CD4-positive, alpha-beta memory T cell (primary cell): ENCODE results near the gene KCNQ1. TPM values are rescaled to one million over a fixed set of nuclear protein-coding genes. Genes with fewer than 3 reads are reported as not detected.
A peak's percentile ranks its signal among the peaks of the same experiment; 100 is the strongest.

Experiments
- CTCF ChIA-PET: fragments of 350-600 bp; sonication (Branson Sonifier 250); formaldehyde crosslinking; loops from one replicate; lab custom pipeline; 2021; ENCODE audit warnings: inconsistent platforms; ENCODE audit not compliant: partially characterized antibody; lab: Charles Lee
- POLR2A ChIA-PET: fragments of 350-600 bp; sonication (Branson Sonifier 250); formaldehyde crosslinking; loops from one replicate; lab custom pipeline; 2021; ENCODE audit not compliant: partially characterized antibody; lab: Charles Lee
- DNase-seq, 5 donors: peaks; one replicate each; pipeline versions ENCODE4 v3.0.0 to v3.0.0-alpha.2; 2020 to 2022; ENCODE audit warnings: mixed read lengths in 1 of 5
- H3K27ac ChIP-seq: one replicate; pipeline ENCODE4 v1.7.0; 2013; ENCODE audit warnings: low read depth, low read length
- H3K27me3 ChIP-seq: 2 replicates; pipeline ENCODE4 v1.7.0; 2013; ENCODE audit warnings: mild to moderate bottlenecking, low read length, moderate library complexity; ENCODE audit not compliant: insufficient read depth
- H3K36me3 ChIP-seq: 2 replicates; pipeline ENCODE4 v1.7.0; 2013; ENCODE audit warnings: mild to moderate bottlenecking, low read length, moderate library complexity; ENCODE audit not compliant: insufficient read depth
- H3K4me1 ChIP-seq: 2 replicates; pipeline ENCODE4 v1.7.0; 2013; ENCODE audit warnings: mild to moderate bottlenecking, low read length, moderate library complexity; ENCODE audit not compliant: insufficient read depth
- H3K4me3 ChIP-seq, 2 donors: one replicate each; pipeline ENCODE4 v1.7.0; 2013; ENCODE audit warnings: low read length in 2 of 2, mild to moderate bottlenecking in 1 of 2
- H3K9me3 ChIP-seq, 2 donors: one replicate each; pipeline ENCODE4 v1.7.0; 2013; ENCODE audit warnings: low read length in 2 of 2, control low read depth in 1 of 2; ENCODE audit not compliant: control insufficient read depth in 1 of 2
- H3K27ac Mint-ChIP-seq, 7 donors: one replicate each; pipeline ENCODE4 v1.8.0; 2020 to 2021; ENCODE audit warnings: mixed read lengths in 7 of 7, mild to moderate bottlenecking in 6 of 7, inconsistent platforms in 3 of 7, moderate library complexity in 3 of 7
- H3K27me3 Mint-ChIP-seq, 2 donors: one replicate each; pipeline ENCODE4 v1.8.0; 2020 to 2021; ENCODE audit warnings: mixed read lengths in 2 of 2
- H3K36me3 Mint-ChIP-seq, 2 donors: one replicate each; pipeline ENCODE4 v1.8.0; 2020 to 2021; ENCODE audit warnings: mixed read lengths in 2 of 2, inconsistent platforms in 1 of 2, mild to moderate bottlenecking in 1 of 2
- H3K4me1 Mint-ChIP-seq, 4 donors: one replicate each; pipeline ENCODE4 v1.8.0; 2020 to 2021; ENCODE audit warnings: mixed read lengths in 4 of 4, mild to moderate bottlenecking in 1 of 4
- H3K4me3 Mint-ChIP-seq, 8 donors: one replicate each; pipeline ENCODE4 v1.8.0; 2020 to 2021; ENCODE audit warnings: mixed read lengths in 8 of 8, mild to moderate bottlenecking in 7 of 8, moderate library complexity in 6 of 8, inconsistent platforms in 3 of 8
- H3K9me3 Mint-ChIP-seq, 8 donors: one replicate each; pipeline ENCODE4 v1.8.0; 2020 to 2021; ENCODE audit warnings: mixed read lengths in 8 of 8, mild to moderate bottlenecking in 5 of 8, inconsistent platforms in 3 of 8, moderate library complexity in 1 of 8
- intact Hi-C: fragments of 100-400 bp; cut with micrococcal nuclease; formaldehyde crosslinking; loops from one replicate; pipeline ENCODE4 v1.15.1; 2023
- polyA plus RNA-seq, 2 donors: library from polyadenylated mRNA; unstranded; fragments of 300-500 nt; fragmentation: Illumina TruSeq; gene quantifications; one replicate each; pipeline ENCODE4 v1.2.3, GENCODE V29; 2021
- total RNA-seq, 2 experiments: library from RNA; stranded (reverse); gene quantifications; one replicate each; pipeline ENCODE4 v1.2.3, GENCODE V29; 2021

The KCNQ1 gene
- total and polyA plus RNA-seq, 4 experiments from 2014 or later: 5.4 to 21.7 (median 21.5) TPM

DNA sequence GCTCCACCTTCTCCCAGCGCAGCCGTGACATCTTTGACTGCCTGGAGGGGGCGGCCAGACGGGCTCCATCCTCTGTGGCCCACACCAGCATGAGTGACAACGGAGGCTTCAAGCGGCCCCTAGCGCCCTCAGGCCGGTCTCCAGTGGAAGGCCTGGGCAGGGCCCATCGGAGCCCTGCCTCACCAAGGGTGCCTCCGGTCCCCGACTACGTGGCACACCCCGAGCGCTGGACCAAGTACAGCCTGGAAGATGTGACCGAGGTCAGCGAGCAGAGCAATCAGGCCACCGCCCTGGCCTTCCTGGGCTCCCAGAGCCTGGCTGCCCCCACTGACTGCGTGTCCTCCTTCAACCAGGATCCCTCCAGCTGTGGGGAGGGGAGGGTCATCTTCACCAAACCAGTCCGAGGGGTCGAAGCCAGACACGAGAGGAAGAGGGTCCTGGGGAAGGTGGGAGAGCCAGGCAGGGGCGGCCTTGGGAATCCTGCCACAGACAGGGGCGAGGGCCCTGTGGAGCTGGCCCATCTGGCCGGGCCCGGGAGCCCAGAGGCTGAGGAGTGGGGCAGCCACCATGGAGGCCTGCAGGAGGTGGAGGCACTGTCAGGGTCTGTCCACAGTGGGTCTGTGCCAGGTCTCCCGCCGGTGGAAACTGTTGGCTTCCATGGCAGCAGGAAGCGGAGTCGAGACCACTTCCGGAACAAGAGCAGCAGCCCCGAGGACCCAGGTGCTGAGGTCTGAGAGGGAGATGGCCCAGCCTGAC lies 41.7 kb upstream of the KCNQ1 start:
- Histone ChIP-seq H3K27ac (no peak overlapping the region), H3K36me3 (peaks cover 15% of the 10 kb centered on the region), H3K4me3 (no peak overlapping the region), H3K9me3 (no peaks in the 10 kb centered on the region), H3K27me3 (no peaks in the 10 kb centered on the region), H3K4me1 (peaks cover 24% of the 10 kb centered on the region)
- ChIA-PET CTCF (no interaction called here), POLR2A (interaction anchor here (0.5 to 3.0 kb wide), 3 partner anchors 51 to 98 kb away, joined by 3 to 9 read pairs (median 5); no protein-coding TSS in a partner anchor)
- intact Hi-C loops: no loop called here
- Mint-ChIP-seq H3K27ac (no peak overlapping the region), H3K27me3 (peaks cover 0 to 3% of the 10 kb centered on the region in 2 donors), H3K9me3 (peaks cover 0 to 4% (median 0%) of the 10 kb centered on the region in 8 donors), H3K4me1 (peaks cover 6 to 31% (median 17%) of the 10 kb centered on the region in 4 donors), H3K4me3 (peak overlapping the region in 7 of 8 donors; percentile 24 to 96 (median 43)), H3K36me3 (peaks cover 0 to 20% of the 10 kb centered on the region in 2 donors)
- DNase-seq: no peak

DNA sequence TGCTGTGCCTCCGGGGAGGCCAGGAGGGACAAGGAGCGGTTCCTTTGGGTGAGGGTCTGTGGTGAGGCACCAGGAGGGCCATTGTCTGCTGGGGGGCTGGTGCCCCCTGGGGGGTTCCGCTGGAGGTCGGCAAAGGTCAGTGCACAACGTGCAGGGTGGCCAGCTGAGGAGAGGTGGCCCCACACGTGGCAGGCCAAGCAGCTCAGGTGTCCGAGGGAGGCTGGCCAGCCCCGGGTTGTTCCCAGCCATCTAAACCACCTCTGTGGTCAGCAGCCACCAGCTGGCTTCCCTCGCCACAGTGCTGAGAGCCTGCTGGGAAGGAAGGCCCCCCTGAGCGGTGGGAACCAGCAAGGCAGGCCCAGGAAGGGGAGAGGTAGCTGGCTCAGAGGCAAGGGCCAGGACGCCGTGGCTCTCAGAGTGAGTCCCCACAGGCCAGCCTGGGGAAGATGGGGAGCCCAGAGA lies 40.0 kb upstream of the KCNQ1 start:
- H3K9me3 Mint-ChIP-seq: peaks cover 0 to 4% (median 0%) of the 10 kb centered on the region in 8 donors
- intact Hi-C loops: no loop called here

DNA sequence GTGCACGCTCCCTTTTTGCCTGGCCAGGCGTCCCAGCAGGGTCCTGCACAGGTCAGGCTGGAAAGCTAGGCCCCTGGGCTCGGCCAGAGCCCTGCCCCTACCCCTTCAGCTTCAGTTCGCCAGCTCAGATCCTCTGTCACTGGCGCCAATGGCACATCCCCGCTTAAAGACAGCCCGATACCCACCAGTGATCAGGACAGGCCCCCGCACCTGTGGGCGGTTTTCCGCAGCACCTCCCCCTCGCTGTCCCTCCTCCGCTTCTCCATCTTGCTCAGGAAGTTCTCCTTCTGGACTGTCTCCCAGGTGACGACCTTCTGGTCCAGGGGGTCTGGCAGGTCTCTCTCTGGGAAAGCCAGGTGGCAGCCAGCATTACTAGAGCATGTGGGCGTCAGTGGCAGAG lies 38.4 kb upstream of the KCNQ1 start:
- no peaks in the 10 kb centered on the region for H3K27me3 Mint-ChIP-seq
- Histone ChIP-seq H3K27me3 (no peaks in the 10 kb centered on the region), H3K4me1 (peaks cover 10% of the 10 kb centered on the region), H3K27ac (no peak overlapping the region), H3K9me3 (no peaks in the 10 kb centered on the region), H3K36me3 (peaks cover 15% of the 10 kb centered on the region), H3K4me3 (no peak overlapping the region)
- DNase-seq: no peak
- H3K27ac Mint-ChIP-seq: no peak overlapping the region
- peaks cover 1 to 12% (median 8%) of the 10 kb centered on the region in 4 donors for H3K4me1 Mint-ChIP-seq
- H3K4me3 Mint-ChIP-seq: peak overlapping the region in 1 of 8 donors; percentile 30
- intact Hi-C loops: no loop called here
- CTCF ChIA-PET: interaction anchor here (1.3 kb wide), 1 partner anchor 125 kb away, joined by 3 read pairs; no protein-coding TSS in a partner anchor
- no peaks in the 10 kb centered on the region for H3K9me3 Mint-ChIP-seq
- H3K36me3 Mint-ChIP-seq: peaks cover 0 to 13% of the 10 kb centered on the region in 2 donors
- POLR2A ChIA-PET: no interaction called here

More for the DNA sequence above, 40.0 kb upstream of the KCNQ1 start:
- H3K4me3 Mint-ChIP-seq: no peak overlapping the region
- ChIA-PET POLR2A (interaction anchor here (3.0 kb wide), 1 partner anchor 100 kb away, joined by 9 read pairs; no protein-coding TSS in a partner anchor), CTCF (no interaction called here)
- Histone ChIP-seq H3K9me3 (no peaks in the 10 kb centered on the region), H3K4me1 (peaks cover 15% of the 10 kb centered on the region), H3K27ac (no peak overlapping the region), H3K4me3 (no peak overlapping the region), H3K36me3 (peaks cover 15% of the 10 kb centered on the region), H3K27me3 (no peaks in the 10 kb centered on the region)
- DNase-seq: no peak
- peaks cover 0 to 3% of the 10 kb centered on the region in 2 donors for H3K27me3 Mint-ChIP-seq
- H3K36me3 Mint-ChIP-seq: peaks cover 0 to 20% of the 10 kb centered on the region in 2 donors
- peaks cover 3 to 24% (median 17%) of the 10 kb centered on the region in 4 donors for H3K4me1 Mint-ChIP-seq
- H3K27ac Mint-ChIP-seq: peak overlapping the region in 2 of 7 donors; percentile 11 to 70

DNA sequence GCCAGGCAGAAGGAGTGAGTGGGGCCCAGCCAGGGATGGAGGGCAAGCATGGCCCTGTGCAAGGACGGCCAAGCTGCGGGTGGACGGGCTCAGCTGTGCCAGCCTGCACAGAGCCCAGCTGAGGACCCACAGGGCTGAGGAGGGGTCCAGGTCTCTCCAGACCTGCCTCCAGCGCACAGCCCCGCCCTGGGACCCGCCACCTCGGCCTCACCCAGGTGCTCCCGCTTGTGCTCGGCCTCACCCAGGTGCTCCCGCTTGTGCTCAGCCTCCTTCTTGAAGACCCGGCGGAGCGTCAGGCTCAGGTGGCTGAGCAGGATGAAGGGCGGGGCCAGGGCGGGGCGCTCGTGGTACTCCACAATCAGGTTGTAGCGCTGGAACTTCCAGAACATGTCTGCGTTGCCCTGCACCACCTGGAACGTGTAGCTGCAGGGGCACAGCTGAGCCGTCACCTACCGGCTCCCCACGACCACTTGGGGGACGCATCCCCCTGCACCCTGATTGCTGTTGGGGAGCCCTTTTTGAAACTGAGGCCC lies 37.9 kb upstream of the KCNQ1 start:
- intact Hi-C loops: no loop called here
- Mint-ChIP-seq H3K27me3 (no peaks in the 10 kb centered on the region), H3K27ac (no peak overlapping the region), H3K9me3 (no peaks in the 10 kb centered on the region), H3K4me1 (peaks cover 1 to 8% (median 6%) of the 10 kb centered on the region in 4 donors), H3K4me3 (no peak overlapping the region), H3K36me3 (peaks cover 0 to 11% of the 10 kb centered on the region in 2 donors)
- CTCF ChIA-PET: no interaction called here
- Histone ChIP-seq H3K4me1 (peaks cover 5% of the 10 kb centered on the region), H3K9me3 (no peaks in the 10 kb centered on the region), H3K27me3 (no peaks in the 10 kb centered on the region), H3K27ac (no peak overlapping the region), H3K36me3 (peaks cover 15% of the 10 kb centered on the region), H3K4me3 (no peak overlapping the region)
- DNase-seq: no peak
- POLR2A ChIA-PET: no interaction called here

DNA sequence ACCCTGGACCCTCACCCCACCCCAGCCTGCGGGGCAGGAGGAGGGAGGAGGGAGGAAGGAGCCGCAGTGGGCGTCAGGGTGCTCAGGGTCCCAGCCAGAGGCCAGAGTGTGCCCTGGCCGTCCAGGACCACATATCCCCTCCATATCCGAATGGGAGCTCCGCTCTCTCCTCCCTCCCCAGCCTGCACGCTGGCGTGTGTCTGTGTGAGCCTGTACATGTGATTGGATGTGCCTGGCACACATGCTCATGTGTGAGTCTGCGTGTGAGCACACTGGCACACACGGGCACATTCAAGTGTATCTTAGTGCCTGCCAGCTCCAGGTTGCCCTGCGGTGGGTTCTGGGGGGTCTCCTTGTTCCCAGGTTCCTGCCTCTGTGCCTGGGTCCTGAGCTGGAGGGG lies 36.1 kb upstream of the KCNQ1 start:
- no peaks in the 10 kb centered on the region for H3K4me1 Mint-ChIP-seq
- intact Hi-C loops: no loop called here
- peaks cover 3% of the 10 kb centered on the region for H3K36me3 ChIP-seq
- H3K4me3 Mint-ChIP-seq: no peak overlapping the region
- no peak overlapping the region for H3K4me3 ChIP-seq
- H3K27ac ChIP-seq: no peak overlapping the region
- H3K27me3 Mint-ChIP-seq: no peaks in the 10 kb centered on the region
- H3K27ac Mint-ChIP-seq: no peak overlapping the region
- no peaks in the 10 kb centered on the region for H3K9me3 Mint-ChIP-seq
- H3K27me3 ChIP-seq: no peaks in the 10 kb centered on the region
- POLR2A ChIA-PET: interaction anchor here (2.0 kb wide), 1 partner anchor 8 kb away, joined by 7 read pairs; the partner anchor contains the start of gene TSSC4
- no peaks in the 10 kb centered on the region for H3K9me3 ChIP-seq
- DNase-seq: no peak
- H3K4me1 ChIP-seq: no peaks in the 10 kb centered on the region
- CTCF ChIA-PET: interaction anchor here (0.9 to 2.2 kb wide), 2 partner anchors 11 to 103 kb away, joined by 3 to 10 read pairs; no protein-coding TSS in a partner anchor
- H3K36me3 Mint-ChIP-seq: peaks cover 0 to 5% of the 10 kb centered on the region in 2 donors

DNA sequence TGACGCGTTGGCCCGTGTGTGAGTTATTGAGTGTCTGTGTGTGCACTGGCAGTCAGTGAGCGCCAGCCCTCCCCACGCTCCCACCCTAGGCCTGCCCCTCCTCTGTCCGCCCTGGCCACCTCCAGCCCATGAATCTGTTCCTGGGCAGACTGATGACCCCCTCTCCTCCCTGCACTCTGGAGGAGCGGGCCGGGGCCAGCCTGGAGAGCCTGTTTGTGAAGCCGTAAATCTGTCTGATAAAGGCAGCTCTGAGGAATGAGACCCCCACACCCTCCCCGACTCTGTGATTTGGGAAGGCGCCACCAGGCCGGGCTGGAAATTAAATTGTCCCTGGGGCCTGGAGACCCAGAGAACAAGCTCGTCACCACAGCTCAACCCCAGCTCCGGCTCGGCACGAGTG lies 35.7 kb upstream of the KCNQ1 start:
- Histone ChIP-seq H3K4me3 (no peak overlapping the region), H3K27me3 (no peaks in the 10 kb centered on the region), H3K4me1 (no peaks in the 10 kb centered on the region), H3K9me3 (no peaks in the 10 kb centered on the region), H3K27ac (no peak overlapping the region), H3K36me3 (no peaks in the 10 kb centered on the region)
- Mint-ChIP-seq H3K27me3 (no peaks in the 10 kb centered on the region), H3K36me3 (peaks cover 0 to 2% of the 10 kb centered on the region in 2 donors), H3K9me3 (no peaks in the 10 kb centered on the region), H3K4me1 (no peaks in the 10 kb centered on the region), H3K4me3 (no peak overlapping the region), H3K27ac (no peak overlapping the region)
- intact Hi-C loops: no loop called here
- ChIA-PET POLR2A (interaction anchor here (2.0 kb wide), 1 partner anchor 9 kb away, joined by 7 read pairs; the partner anchor contains the start of gene TSSC4), CTCF (interaction anchor here (0.6 to 2.2 kb wide), 2 partner anchors 9 to 11 kb away, joined by 3 to 10 read pairs; partner anchors contain the start of gene TSSC4)
- DNase-seq: no peak
